Stimulated activated CD8-positive, alpha-beta memory T cell treated with anti-CD3 and anti-CD28 coated beads, Interleukin-12 subunit alpha, Interleukin-12 subunit beta, amount 100 ng/mL, for 24 hours (primary cell): ENCODE results near the gene CDYL.

Experiments used
- DNase-seq: peaks from one replicate; pipeline ENCODE4 v3.0.0-alpha.2; 2020; ENCODE audit errors: extremely low read depth

The CDYL gene

DNA sequence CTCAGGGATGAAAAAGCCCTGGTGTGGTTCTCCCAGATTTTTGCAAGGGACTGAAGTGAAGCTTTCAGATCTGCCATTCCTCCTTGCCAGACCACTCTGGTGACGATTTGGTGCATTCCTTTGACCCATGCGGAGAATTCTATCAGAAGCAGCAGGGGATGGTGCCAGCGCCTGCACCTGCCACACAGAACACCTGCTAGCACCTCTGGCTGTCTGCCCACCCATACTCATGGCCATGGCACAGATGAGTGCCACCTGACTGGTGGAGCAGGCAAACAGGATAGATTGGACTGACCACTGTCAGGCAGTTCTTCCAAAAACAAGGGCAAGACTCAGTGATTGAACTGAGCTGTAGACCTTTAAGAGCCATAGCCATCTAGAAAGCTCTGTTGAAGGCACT lies 107.1 kb downstream of the CDYL start:
- no peak for DNase-seq

DNA sequence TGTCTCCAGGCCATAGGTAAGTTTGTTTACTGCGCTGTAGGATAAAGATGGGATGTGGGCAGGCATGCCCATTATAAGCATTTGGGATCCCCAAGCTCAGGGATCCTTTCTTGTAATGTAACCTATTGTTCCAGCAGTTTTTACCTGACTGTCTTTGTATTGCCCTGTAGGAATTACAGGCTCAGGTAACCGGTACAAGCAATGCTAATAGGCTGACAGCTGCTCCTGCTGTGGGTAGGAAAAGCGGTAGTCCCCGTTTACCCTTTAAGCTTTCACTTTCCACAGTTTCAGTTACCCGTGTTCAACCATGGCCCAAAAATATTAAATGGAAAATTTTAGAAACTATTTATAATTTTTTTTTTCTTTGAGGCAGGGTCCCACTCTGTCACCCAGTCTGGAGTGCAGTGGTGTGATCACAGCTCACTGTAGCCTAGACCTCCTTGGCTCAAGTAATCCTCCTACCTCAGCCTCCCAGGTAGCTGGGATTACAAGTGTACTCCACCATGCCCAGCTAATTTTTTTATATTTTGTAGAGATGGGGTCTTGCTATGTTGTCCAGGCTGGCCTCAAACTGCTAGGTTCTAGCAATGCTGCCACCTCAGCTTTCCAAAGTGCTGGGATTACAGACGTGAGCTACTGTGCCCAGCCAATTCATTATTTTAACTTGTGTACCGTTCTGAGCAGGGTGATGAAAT lies 108.6 kb downstream of the CDYL start:
- DNase-seq = no peak

DNA sequence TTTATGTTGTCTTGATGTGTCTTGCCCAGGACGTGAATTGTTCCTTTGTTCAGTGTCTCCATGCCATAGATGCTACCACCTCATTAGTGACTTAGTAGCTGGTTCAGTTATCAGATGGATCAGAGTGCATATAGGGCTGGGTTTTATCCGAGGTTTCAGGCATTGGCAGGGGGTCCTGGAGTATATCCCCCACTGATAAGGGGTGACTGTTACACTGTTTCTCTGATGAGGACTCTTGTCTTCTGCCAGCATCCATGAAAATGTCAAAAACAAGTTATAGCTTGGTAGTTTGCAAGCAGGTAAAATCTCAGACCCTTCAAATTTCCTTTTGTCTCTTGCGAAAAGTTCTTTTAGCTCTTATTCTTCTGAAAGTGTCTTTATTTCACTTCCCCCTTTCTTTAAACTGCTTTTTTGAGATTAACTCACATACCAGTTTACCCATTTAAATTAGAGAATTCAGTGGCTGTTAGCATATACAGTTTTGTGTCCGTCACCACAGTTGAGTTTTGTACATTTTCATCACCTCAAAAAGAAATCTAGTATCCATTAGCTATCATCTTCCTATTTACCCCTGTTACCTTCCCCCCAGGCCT lies 109.2 kb downstream of the CDYL start:
- no peak for DNase-seq

DNA sequence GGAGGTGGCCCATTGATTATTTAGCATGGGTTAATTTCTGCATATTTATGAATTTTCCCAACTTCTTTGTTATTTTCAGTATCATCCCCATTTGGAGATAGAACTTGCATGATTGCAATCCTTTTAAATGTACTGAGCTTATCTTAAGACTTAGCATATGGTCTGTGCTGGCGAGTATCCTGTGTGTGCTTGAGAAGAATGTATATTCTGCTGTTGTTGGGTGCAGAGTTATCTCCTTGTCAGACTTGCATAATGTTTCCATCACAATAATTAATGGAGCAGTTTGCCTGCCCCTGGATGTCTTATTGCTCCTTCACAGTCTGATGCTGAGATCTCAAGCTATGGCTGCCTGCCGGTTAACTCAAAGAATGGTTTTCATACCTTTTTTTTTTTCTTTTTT lies 112.6 kb downstream of the CDYL start:
- DNase-seq = no peak

DNA sequence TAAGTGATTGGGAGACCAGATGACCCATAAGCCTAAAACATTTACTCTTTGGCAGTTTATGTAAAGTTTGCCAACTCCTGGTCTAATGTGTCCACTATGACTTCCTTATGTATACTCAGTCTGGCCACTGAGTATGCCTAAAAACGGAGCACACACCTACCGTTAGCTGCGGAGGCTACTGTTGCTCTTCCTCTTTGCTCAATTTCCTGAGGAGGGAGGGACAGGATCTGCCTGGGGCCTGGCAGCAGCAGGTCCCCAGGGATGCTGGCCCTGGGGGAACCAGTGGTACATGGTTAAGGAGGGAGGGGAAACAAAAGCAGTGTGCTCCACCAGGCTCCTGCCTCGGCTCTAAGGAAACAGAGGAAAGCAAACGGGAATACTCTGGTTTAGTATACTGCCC lies 113.5 kb downstream of the CDYL start:
- no peak for DNase-seq

DNA sequence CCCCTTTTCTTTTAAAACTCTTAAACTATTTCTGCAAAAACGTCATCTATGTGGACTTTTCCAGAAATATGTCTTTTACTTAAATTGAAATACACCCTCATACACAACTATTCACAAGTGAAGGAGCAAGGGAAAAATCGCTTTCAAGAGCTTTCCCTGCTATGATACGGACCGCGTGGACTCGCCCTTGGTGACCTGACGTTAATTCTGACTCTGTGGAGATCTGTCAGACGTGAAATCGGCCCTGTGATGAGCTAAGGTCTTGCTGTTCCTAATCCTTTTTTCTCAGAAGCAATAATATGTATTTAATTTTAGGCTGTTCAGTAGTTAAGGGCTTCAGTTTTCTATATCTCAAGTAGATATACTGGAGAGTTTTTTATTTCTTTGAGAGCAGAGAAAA lies 114.0 kb downstream of the CDYL start:
- no peak for DNase-seq

GRCh38 chr6:4890627-4891026 lies 114.4 kb downstream of the CDYL start:
- DNase-seq = no peak

GRCh38 chr6:4891141-4891540 lies 114.9 kb downstream of the CDYL start:
- no peak for DNase-seq

- no peak for DNase-seq
Measured at GRCh38 chr6:4892785-4893485, 116.7 kb downstream of the CDYL start.

GRCh38 chr6:4894049-4894448 lies 117.8 kb downstream of the CDYL start:
- DNase-seq = no peak

- no peak for DNase-seq
Measured at GRCh38 chr6:4895971-4896370, 119.8 kb downstream of the CDYL start.

DNA sequence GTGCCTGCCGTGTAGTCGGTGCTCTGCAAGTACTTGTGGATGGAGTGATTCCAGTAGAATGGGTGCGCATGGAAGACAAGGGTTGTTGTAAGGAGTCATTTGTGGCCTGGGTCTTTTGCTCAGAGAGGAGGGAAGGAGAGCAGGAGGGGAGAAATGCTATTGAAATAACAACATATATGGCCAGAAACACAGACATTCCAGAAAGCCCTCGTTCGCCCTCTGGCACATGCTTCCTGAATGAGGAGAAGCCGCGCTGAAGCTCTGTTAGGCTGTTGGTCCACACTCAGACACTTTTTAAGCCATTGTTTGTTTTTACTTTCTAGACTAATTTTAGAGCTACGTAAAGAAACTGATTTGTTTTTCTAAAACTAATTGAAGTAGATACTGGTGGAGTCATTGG lies 120.2 kb downstream of the CDYL start:
- DNase-seq = no peak

DNA sequence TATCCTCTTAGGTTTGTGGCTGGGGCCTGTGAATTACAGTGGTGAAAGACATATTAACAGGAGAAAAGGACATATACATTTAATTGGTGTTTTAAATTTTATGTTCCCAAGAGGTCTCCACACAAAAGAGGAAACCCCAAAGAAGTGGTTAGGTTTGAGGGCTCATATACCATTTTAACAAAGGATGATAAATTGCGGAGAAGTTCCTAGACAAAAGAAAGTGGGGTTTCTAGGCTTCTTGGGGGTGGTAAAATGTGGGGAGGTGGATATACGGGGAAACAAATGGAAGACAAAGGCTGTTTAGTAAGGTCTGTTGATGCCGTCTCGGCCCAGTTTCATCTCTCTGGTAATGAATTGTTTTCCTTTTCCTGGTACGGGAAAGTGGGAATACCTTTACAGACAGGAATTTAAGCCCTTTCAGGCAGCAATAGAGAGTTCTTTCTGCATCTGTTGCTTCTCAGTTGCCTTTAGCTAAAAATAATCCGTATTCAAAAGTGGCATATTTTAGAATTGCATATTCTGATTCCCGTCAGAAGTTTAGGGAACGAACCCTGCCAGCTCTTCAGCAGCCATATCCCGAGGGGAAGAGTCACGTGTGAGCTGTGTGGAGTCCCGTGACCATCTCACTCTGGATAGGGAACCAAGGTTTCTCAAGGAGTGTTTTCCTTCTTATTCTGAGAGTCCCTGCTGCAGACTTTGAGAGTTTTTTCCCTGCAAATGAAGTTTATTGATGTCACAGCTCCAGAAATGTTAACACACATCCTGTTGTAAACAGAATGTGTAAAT lies 123.2 kb downstream of the CDYL start:
- DNase-seq = no peak

DNA sequence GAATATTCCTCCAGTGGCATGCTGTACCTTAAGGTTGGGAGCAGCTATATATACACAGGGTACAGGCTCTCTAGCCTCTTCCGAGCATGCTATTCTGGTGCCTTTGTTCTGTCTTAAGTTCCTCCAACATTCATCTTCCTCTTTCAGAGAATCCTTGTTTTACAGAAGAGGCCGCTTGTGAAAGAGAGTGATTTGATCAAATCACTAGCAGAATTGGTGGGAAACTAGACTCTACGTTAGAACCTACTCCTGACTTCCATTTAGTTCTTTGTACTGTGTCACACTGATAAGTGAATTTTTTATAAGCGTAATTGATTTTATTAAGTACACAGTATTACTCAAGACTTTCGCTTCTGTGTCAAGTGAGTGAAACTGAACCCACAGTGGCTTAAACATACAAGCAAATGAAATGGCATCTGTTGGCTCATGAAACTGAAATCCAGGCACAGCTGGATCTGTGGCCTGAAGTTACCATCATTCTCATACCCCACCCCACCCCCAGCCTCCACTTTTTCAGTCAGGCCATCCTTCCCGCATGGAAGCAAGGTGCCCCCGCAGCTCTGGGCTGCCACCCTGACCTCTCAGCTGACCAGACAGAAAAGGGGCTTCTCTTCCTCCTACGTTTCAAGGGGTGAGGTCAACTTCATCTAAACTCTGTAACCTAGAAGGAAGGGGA lies 125.3 kb downstream of the CDYL start:
- no peak for DNase-seq

DNA sequence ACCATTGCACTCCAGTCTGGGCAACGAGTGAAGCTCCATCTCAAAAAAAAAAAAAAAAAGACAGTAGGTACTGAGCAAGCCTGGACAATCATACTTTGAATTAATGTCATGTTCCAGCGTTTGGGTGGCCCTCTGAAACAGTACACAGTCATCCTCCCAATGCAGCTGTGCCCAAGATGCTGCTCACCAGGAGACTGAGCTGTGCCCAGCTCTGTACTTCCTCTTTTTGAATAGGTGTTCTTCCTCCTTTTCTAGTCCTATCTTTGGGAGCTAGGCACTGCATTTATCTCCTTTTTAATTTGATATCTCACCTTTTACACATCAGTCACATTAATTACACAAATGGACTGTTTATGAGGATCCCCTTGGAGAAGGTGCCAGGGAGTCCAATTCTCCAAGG lies 126.2 kb downstream of the CDYL start:
- no peak for DNase-seq

DNA sequence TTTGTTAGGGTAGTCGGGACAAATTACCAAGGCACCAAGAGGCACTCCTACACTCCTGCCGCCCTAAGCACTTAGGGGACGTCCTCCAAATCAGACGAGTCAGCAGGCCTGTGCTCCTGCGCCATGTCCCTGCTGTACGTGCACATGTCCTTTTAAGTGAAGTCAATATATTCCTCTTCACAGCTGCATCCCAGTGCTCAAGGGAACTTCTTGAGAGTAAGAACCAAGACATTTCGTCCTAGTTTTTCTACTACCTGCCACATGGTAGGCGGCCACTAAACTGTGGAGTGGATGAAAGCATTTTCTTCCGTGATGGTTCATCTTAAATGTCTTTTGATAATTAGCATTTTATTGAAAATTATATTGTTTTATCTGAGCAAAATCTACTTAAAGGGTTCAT lies 126.9 kb downstream of the CDYL start:
- DNase-seq = no peak

DNA sequence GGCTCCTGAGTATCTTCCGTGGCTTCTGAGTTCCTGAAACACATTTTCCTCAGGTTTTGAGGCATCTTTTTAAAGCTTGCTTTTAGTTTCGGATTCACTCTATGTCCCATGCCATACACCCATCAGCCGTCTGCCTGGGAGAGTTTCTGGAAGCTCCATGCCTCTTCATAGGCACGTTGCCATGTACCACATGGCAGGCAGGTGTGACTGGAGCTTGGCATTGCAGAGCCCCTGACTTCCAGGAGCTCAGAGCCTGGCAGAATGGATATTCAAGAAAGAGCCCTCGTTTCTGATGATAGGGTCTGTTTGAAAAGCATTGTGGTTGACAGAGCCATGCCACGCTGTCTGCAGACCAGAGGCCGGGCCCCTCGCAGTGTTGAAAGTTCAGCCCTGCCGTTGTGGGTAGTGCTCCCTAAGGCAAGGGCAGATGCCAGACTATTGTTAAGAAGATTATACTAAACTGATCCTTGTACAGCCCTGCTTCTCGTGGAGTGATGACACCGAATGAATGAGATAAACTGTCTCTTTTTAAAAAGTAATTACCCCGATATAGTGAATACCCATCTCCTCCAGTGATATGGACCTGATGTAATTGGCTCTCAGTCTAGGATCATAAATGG lies 127.7 kb downstream of the CDYL start:
- DNase-seq = no peak

DNA sequence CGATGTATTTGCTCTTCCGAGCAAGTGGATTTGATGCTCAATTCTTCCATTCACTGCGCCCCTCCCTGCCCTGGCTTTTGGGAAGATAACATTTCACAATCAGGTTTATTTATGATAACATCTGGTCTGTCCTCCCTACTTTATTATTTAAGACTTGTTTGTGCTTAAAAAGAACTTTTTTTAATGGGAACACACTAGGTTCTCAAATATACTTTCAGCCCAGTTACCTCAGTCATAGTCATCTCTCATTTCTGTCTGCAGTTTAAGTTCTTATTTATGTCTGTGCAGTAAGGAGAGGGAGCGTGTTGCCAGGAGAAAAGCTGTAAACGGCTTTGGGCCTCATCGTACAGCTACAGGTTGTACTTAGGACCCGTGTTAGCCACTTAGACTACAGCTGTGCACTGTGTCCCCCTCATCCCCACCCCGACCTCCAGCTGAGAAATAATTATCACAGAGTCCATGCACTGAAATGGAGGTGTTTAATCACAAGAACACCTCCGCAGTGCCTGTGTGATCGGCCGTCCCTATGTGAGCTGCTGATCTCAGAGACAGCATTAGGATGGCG lies 128.3 kb downstream of the CDYL start:
- no peak for DNase-seq

DNA sequence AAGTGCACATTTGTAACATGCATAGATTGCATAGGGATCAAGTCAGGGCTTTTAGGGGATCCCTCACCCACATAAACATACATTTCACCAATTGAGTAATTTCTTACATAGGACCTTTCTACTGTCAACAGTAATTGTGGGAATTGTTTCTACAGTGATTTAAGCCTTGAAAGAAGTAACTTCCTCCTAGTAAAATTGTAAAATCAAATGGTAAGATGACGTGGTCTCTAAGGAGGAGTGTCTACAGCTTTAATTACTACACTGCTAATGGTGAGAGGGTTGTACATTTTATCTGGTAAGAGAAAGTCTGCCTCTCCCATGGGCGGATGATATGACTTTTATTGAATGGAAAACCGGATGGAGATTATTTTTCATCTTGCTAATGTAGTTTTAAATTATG lies 129.6 kb downstream of the CDYL start:
- no peak for DNase-seq

DNA sequence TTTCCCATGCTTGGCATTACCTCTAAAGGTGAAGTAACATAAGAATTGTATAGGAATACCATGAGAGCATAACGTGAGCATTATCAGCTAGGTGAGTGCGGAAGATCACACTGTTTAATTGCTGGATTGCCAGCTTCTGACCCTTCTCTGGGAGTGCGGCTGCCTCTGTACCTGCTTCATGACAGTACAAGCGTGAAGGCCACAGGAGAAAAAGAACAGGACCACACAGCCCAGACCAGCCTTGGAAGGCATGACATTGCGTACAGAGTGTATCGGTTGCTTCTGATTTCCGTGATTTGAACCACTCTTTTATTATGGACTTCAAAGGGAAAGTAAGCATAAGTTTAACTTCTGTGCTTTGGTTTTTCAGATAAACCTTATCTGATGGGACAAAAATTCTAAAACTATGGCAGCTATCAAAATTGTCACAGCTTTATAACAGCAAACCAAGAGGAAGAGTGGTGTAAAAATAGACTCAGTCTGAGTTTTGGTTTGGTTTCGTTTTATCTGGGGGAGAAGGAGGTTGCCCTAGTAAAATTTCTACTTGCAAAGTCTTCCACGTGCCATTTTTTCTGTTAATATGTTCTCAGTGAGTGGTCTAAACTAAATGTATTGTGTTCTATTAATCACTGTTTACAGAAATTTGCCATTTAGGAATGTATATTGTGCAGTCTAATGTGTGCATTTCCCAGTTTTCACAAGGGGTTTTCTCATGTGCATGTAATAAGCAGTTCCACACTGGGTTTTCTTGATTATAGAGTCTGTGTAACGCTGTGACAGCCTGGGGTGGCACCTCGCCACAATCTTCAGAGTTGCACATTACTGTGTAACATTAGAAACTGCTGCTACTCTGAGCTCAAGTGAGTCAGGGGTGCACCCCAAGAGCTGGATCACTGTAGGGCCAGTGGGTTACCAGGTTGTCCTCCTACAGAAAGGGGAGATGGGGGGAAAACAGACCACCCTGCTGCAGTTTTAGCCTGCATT lies 130.4 kb downstream of the CDYL start:
- no peak for DNase-seq
